Body of pancreas (tissue), 4 donors: ENCODE results near the gene PHKA1.

Experiments
- CTCF ChIP-seq, 7 experiments: fragments of 450-650 bp in 4 of 7; fragments of 200-600 bp in 3 of 7; sonication (generic) in 3 of 7; IDR thresholded peaks; one replicate each; pipeline ENCODE4 v1.5.1; 2016 to 2019; ENCODE audit warnings: antibody characterized with exemption in 7 of 7
- POLR2A ChIP-seq, 3 donors: fragments of 450-650 bp; IDR thresholded peaks; one replicate each; pipeline ENCODE4 v1.6.1; 2016; ENCODE audit warnings: antibody characterized with exemption in 3 of 3, mild to moderate bottlenecking in 2 of 3

GRCh38 chrX:72566448-72566847 is 147.7 kb downstream of the PHKA1 start:
- TF ChIP-seq CTCF (IDR thresholded peaks at IDR 0.05) (no peak), POLR2A (IDR thresholded peaks at IDR 0.05) (no peak)
